Neuronal stem cell (in vitro differentiated cells): ENCODE data around the gene DDX52.
"Not testable (repeated sequence)": the region's sequence is repeated elsewhere in the genome, so short reads cannot be mapped to it uniquely, and the experiment has no call there.

Experiments
- DNase-seq: peaks from one replicate; pipeline ENCODE4 v3.0.0-alpha.2; 2013; ENCODE audit warnings: low spot score
- H2AFZ ChIP-seq: one replicate; pipeline ENCODE4 v1.6.1; 2013; ENCODE audit warnings: mild to moderate bottlenecking, low read length, inconsistent platforms
- H2AK5ac ChIP-seq: 2 replicates; pipeline ENCODE4 v1.6.1; 2013; ENCODE audit warnings: low read depth, mild to moderate bottlenecking, inconsistent platforms, low read length, moderate library complexity, mixed read lengths
- H2BK120ac ChIP-seq: 2 replicates; pipeline ENCODE4 v1.6.1; 2013; ENCODE audit warnings: low read depth, mild to moderate bottlenecking, inconsistent platforms, low read length, moderate library complexity, mixed read lengths
- H2BK12ac ChIP-seq: one replicate; pipeline ENCODE4 v1.6.1; 2013; ENCODE audit warnings: low read length, inconsistent platforms
- H2BK15ac ChIP-seq: 2 replicates; pipeline ENCODE4 v1.6.1; 2013; ENCODE audit warnings: mild to moderate bottlenecking, low read length, inconsistent platforms, mixed read lengths
- H2BK5ac ChIP-seq: one replicate; pipeline ENCODE4 v1.6.1; 2013; ENCODE audit warnings: inconsistent platforms, mild to moderate bottlenecking, low read length, moderate library complexity
- H3K14ac ChIP-seq: one replicate; pipeline ENCODE4 v1.6.1; 2013; ENCODE audit warnings: low read length, inconsistent platforms
- H3K18ac ChIP-seq: 2 replicates; pipeline ENCODE4 v1.6.1; 2013; ENCODE audit warnings: low read length, inconsistent platforms
- H3K23ac ChIP-seq: 2 replicates; pipeline ENCODE4 v1.6.1; 2013; ENCODE audit warnings: low read depth, mild to moderate bottlenecking, mixed read lengths, low read length, inconsistent platforms; ENCODE audit not compliant: poor library complexity
- H3K27ac ChIP-seq: replicated peaks from 3 replicates; pipeline ENCODE4 v1.5.1; 2013; ENCODE audit warnings: low read length, inconsistent platforms
- H3K27me3 ChIP-seq, 3 experiments: 2 replicates each; pipeline ENCODE4 v1.6.1; 2013; ENCODE audit warnings: low read length in 3 of 3, mild to moderate bottlenecking in 2 of 3, inconsistent platforms in 1 of 3, low read depth in 1 of 3, mixed read lengths in 1 of 3, moderate library complexity in 1 of 3; ENCODE audit not compliant: control insufficient read depth in 3 of 3, insufficient read depth in 3 of 3
- H3K36me3 ChIP-seq, 2 donors: replicated peaks in 1 of 2; 2 replicates each; pipeline ENCODE4 v1.6.1; 2013; ENCODE audit warnings: low read length in 2 of 2; ENCODE audit not compliant: control insufficient read depth in 2 of 2, insufficient read depth in 2 of 2
- H3K4ac ChIP-seq: 2 replicates; pipeline ENCODE4 v1.6.1; 2013; ENCODE audit warnings: inconsistent platforms, mild to moderate bottlenecking, low read length, moderate library complexity
- H3K4me1 ChIP-seq, 2 donors: 1 replicate in 1 of 2; 2 replicates in 1 of 2; pipeline ENCODE4 v1.6.1; 2013; ENCODE audit warnings: low read length in 2 of 2, low read depth in 1 of 2; ENCODE audit not compliant: control insufficient read depth in 2 of 2, insufficient read depth in 1 of 2
- H3K4me2 ChIP-seq: one replicate; pipeline ENCODE4 v1.6.1; 2013; ENCODE audit warnings: mild to moderate bottlenecking, low read length, inconsistent platforms; ENCODE audit not compliant: insufficient read depth, poor library complexity, severe bottlenecking
- H3K4me3 ChIP-seq, 2 donors: 2 replicates each; pipeline ENCODE4 v1.5.1; 2013; ENCODE audit warnings: low read length in 2 of 2, mild to moderate bottlenecking in 2 of 2, inconsistent platforms in 1 of 2, moderate library complexity in 1 of 2
- H3K79me1 ChIP-seq: one replicate; pipeline ENCODE4 v1.6.1; 2013; ENCODE audit warnings: low read depth, mild to moderate bottlenecking, inconsistent platforms, low read length, moderate library complexity
- H3K9ac ChIP-seq: one replicate; pipeline ENCODE4 v1.6.1; 2013; ENCODE audit warnings: mild to moderate bottlenecking, low read depth, low read length, inconsistent platforms; ENCODE audit not compliant: poor library complexity
- H3K9me3 ChIP-seq, 2 donors: replicated peaks in 1 of 2; 2 replicates each; pipeline versions ENCODE3 to v1.6.1; 2013; ENCODE audit warnings: low read length in 2 of 2, mild to moderate bottlenecking in 2 of 2, inconsistent platforms in 1 of 2, low read depth in 1 of 2, mixed read lengths in 1 of 2, moderate library complexity in 1 of 2; ENCODE audit not compliant: control insufficient read depth in 2 of 2, insufficient read depth in 1 of 2
- H4K8ac ChIP-seq: one replicate; pipeline ENCODE4 v1.6.1; 2013; ENCODE audit warnings: low read depth, mild to moderate bottlenecking, inconsistent platforms, low read length, moderate library complexity
- H4K91ac ChIP-seq: one replicate; pipeline ENCODE4 v1.6.1; 2013; ENCODE audit warnings: low read length, low read depth, mild to moderate bottlenecking, inconsistent platforms; ENCODE audit not compliant: poor library complexity
- WGBS, 2 donors: extraction: QIAGEN DNeasy Blood & Tissue Kit; methylation state at CpG; one replicate each; pipeline ENCODE4 v1.1.7; 2013; ENCODE audit warnings: missing lambda C conversion rate in 2 of 2, mixed read lengths in 1 of 2; ENCODE audit not compliant: insufficient read length in 2 of 2, insufficient replicate concordance in 1 of 2; ENCODE audit errors: extremely low coverage in 2 of 2; 5-methylcytosine and 5-hydroxymethylcytosine counted together

DDX52 gene

GRCh38 chr17:37637956-37638355 is 5.3 kb downstream of the DDX52 start:
- Histone ChIP-seq H3K4ac (no peak overlapping the region), H2BK15ac (no peak overlapping the region), H3K36me3 (peaks cover 8 to 87% of the 10 kb centered on the region in 2 donors), H4K8ac (no peak overlapping the region), H2AFZ (no peak overlapping the region), H2AK5ac (no peak overlapping the region), H3K4me1 (peaks cover 1 to 2% of the 10 kb centered on the region in 2 donors), H3K18ac (no peak overlapping the region), H3K27ac (no peak overlapping the region), H3K14ac (no peak overlapping the region), H3K4me3 (no peak overlapping the region), H3K9me3 (peaks cover 0 to 3% of the 10 kb centered on the region in 2 donors), H2BK120ac (no peak overlapping the region), H3K79me1 (no peaks in the 10 kb centered on the region), H3K27me3 (no peaks in the 10 kb centered on the region), H3K23ac (no peak overlapping the region), H2BK5ac (no peak overlapping the region), H3K9ac (no peak overlapping the region), H4K91ac (no peak overlapping the region), H2BK12ac (no peak overlapping the region), H3K4me2 (no peak overlapping the region)
- no peak for DNase-seq

- not testable (repeated sequence) for H3K4me1 ChIP-seq, H2BK15ac ChIP-seq, H3K4ac ChIP-seq, H3K14ac ChIP-seq, H3K9ac ChIP-seq, H3K18ac ChIP-seq, H2BK5ac ChIP-seq, H3K4me2 ChIP-seq, H2AK5ac ChIP-seq, H3K27ac ChIP-seq, H2AFZ ChIP-seq, H2BK12ac ChIP-seq, H3K79me1 ChIP-seq, H4K91ac ChIP-seq, H4K8ac ChIP-seq, H2BK120ac ChIP-seq, H3K23ac ChIP-seq, H3K27me3 ChIP-seq, DNase-seq, H3K9me3 ChIP-seq, H3K4me3 ChIP-seq
- H3K36me3 ChIP-seq, result peaks cover 22 to 90% of the 10 kb centered on the region in 2 donors
- WGBS, 2 donors, result no CpG with 5 or more reads among the region's 6 CpGs
Observed at GRCh38 chr17:37616430-37616829, 26.8 kb downstream of the DDX52 start.

GRCh38 chr17:37614823-37615222 is 28.4 kb downstream of the DDX52 start:
- Histone ChIP-seq H4K91ac (no peak overlapping the region), H3K4me2 (no peak overlapping the region), H3K36me3 (peaks cover 15 to 74% of the 10 kb centered on the region in 2 donors), H3K14ac (no peak overlapping the region), H2BK15ac (no peak overlapping the region), H3K18ac (no peak overlapping the region), H3K9me3 (no peaks in the 10 kb centered on the region), H2BK12ac (no peak overlapping the region), H3K27me3 (no peaks in the 10 kb centered on the region), H3K27ac (no peak overlapping the region), H3K79me1 (no peaks in the 10 kb centered on the region), H3K4me3 (no peak overlapping the region), H2AK5ac (no peak overlapping the region), H3K23ac (no peak overlapping the region), H4K8ac (no peak overlapping the region), H3K4ac (no peak overlapping the region), H3K4me1 (no peaks in the 10 kb centered on the region), H2AFZ (no peak overlapping the region), H2BK5ac (no peak overlapping the region), H2BK120ac (no peak overlapping the region), H3K9ac (no peak overlapping the region)
- no peak for DNase-seq
- WGBS, 2 donors, result no CpG with 5 or more reads among the region's 2 CpGs

GRCh38 chr17:37614391-37614790 is 28.9 kb downstream of the DDX52 start:
- no peak overlapping the region for H2BK15ac ChIP-seq
- H3K4ac ChIP-seq, result no peak overlapping the region
- peaks cover 14 to 69% of the 10 kb centered on the region in 2 donors for H3K36me3 ChIP-seq
- H3K4me3 ChIP-seq, result no peak overlapping the region
- no peak overlapping the region for H2AFZ ChIP-seq
- no peak overlapping the region for H3K4me2 ChIP-seq
- no peaks in the 10 kb centered on the region for H3K4me1 ChIP-seq
- no peak overlapping the region for H4K91ac ChIP-seq
- no peak overlapping the region for H2BK5ac ChIP-seq
- no peak overlapping the region for H3K14ac ChIP-seq
- no peak overlapping the region for H2BK12ac ChIP-seq
- 80% methylated on average over 1 of the region's 5 CpGs; no CpG with 5 or more reads in 1 of the 2 donors for WGBS, 2 donors
- DNase-seq, result no peak
- no peak overlapping the region for H3K18ac ChIP-seq
- no peaks in the 10 kb centered on the region for H3K9me3 ChIP-seq
- H4K8ac ChIP-seq, result no peak overlapping the region
- no peak overlapping the region for H3K9ac ChIP-seq
- H2AK5ac ChIP-seq, result no peak overlapping the region
- no peaks in the 10 kb centered on the region for H3K27me3 ChIP-seq
- H3K79me1 ChIP-seq, result no peaks in the 10 kb centered on the region
- no peak overlapping the region for H3K23ac ChIP-seq
- no peak overlapping the region for H2BK120ac ChIP-seq
- no peak overlapping the region for H3K27ac ChIP-seq
